ENCODE results near the gene TPSG1. TPM values are rescaled to one million over a fixed set of nuclear protein-coding genes. Genes with fewer than 3 reads are reported as not detected.
"Not testable (repeated sequence)": the region's sequence is repeated elsewhere in the genome, so short reads cannot be mapped to it uniquely, and the experiment has no call there.

TPSG1 gene
- total RNA-seq = not detected

DNA sequence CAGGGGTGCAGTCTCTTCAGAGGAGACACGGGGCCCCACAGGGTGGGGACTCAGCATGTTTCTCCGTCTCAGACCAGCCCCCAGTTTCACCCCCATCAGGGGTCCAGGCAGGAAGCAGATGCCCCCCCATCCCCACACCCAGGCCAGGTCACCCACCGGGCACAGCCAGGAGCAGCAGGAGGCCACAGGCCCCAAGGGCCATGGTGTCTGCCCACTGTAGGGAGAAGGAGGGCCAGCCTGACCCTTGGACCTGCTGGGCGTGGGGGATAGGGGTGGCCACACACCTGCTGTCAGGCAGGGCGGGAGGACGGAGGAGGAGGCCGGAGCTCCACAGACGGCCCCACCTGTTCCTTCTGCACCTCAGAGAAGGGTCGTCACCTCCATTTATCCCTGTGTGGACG lies at the start of gene TPSG1:
Gene TPSG1, minus strand, starts transcription at position 218 of the 401 bp plus-strand sequence. Its CDS starts 16 bp downstream, at position 202.
- Histone ChIP-seq H3K9me3 (no peaks in the 10 kb centered on the region), H3K4me1 (no peaks in the 10 kb centered on the region), H3K27ac (no peak within 1 kb of the TSS), H3K27me3 (no peaks in the 10 kb centered on the region), H3K36me3 (replicated peaks in 1 of 2; ENCODE audit: insufficient read depth in 1 of 2, low read depth in 2 of 2) (no peaks in the 10 kb centered on the region), H3K4me3 (no peak within 1 kb of the TSS)
- no peak for DNase-seq
- intact Hi-C loops (cut with DNase I) = no loop called here
- no peak for TF ChIP-seq POLR2A (IDR thresholded peaks at IDR 0.05)
- TF ChIP-seq CTCF (IDR thresholded peaks at IDR 0.05) = no peak
- 66 to 68% methylated on average over 5 to 10 of the region's 10 CpGs for WGBS, 2 donors
- no peak for ATAC-seq

DNA sequence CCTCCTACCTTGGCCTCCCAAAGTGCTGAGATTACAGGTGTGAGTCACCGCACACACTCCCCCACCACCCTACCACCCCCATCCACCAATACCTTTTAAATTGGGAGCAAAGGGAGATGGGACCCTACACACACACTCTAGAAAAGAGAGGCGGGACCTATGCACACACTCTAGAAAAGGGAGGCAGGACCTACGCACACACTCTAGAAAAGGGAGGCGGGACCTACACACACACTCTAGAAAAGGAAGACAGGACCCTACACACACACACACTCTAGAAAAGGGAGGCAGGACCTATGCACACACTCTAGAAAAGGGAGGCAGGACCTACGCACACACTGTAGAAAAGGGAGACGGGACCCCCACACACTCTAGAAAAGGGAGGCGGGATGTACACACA lies 49.7 kb upstream of the TPSG1 start:
- Histone ChIP-seq H3K36me3 (replicated peaks in 1 of 2; ENCODE audit: insufficient read depth in 1 of 2, low read depth in 2 of 2) (no peaks in the 10 kb centered on the region), H3K27ac (no peak overlapping the region), H3K9me3 (no peaks in the 10 kb centered on the region), H3K4me1 (peaks cover 11% of the 10 kb centered on the region), H3K27me3 (no peaks in the 10 kb centered on the region), H3K4me3 (no peak overlapping the region)
- no peak for DNase-seq
- ATAC-seq = no peak
- TF ChIP-seq POLR2A (IDR thresholded peaks at IDR 0.05) (no peak), CTCF (IDR thresholded peaks at IDR 0.05) (no peak)
- intact Hi-C loops (cut with DNase I) = no loop called here
- 78 to 83% methylated on average over 7 of the region's 7 CpGs for WGBS, 2 donors

DNA sequence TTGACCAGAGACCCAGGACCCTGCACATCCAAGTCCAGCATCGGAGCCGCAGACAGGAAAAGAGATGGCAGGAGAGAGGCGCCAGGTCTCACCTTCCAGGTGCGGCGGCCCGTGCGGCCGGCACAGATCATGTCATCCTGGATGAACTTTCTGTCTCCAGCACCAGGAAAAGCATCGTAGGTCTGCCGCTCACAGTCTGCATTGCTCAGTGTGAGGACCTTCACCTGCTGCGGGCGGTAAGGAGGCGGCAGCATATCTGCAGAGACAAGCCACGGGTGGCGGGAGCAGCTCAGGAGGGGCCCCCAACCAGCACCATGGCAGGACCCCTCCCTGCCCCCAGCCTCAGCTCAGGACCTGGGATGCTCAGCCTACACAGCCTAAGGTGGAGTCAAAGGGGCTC lies 48.7 kb upstream of the TPSG1 start:
- no peaks in the 10 kb centered on the region for H3K9me3 ChIP-seq
- intact Hi-C loops (cut with DNase I) = no loop called here
- peaks cover 11% of the 10 kb centered on the region for H3K4me1 ChIP-seq
- no peaks in the 10 kb centered on the region for H3K36me3 ChIP-seq (replicated peaks in 1 of 2; ENCODE audit: insufficient read depth in 1 of 2, low read depth in 2 of 2)
- H3K27me3 ChIP-seq = no peaks in the 10 kb centered on the region
- ATAC-seq (no peak), DNase-seq (no peak)
- 82 to 92% methylated on average over 6 to 14 of the region's 15 CpGs for WGBS, 2 donors
- no peak overlapping the region for H3K4me3 ChIP-seq
- H3K27ac ChIP-seq = no peak overlapping the region
- TF ChIP-seq CTCF (IDR thresholded peaks at IDR 0.05) (no peak), POLR2A (IDR thresholded peaks at IDR 0.05) (no peak)

GRCh38 chr16:1272453-1273198 lies 47.6 kb upstream of the TPSG1 start:
- Histone ChIP-seq H3K4me3 (no peak overlapping the region), H3K27me3 (no peaks in the 10 kb centered on the region), H3K36me3 (replicated peaks in 1 of 2; ENCODE audit: insufficient read depth in 1 of 2, low read depth in 2 of 2) (no peaks in the 10 kb centered on the region), H3K27ac (no peak overlapping the region), H3K4me1 (peaks cover 11% of the 10 kb centered on the region), H3K9me3 (no peaks in the 10 kb centered on the region)
- DNase-seq (no peak), ATAC-seq (no peak)
- 64% methylated on average over 4 to 9 of the region's 9 CpGs for whole genome bisulfite sequencing, 2 donors
- intact Hi-C loops (cut with DNase I) = no loop called here
- TF ChIP-seq POLR2A (IDR thresholded peaks at IDR 0.05) = no peak
- no peak for TF ChIP-seq CTCF (IDR thresholded peaks at IDR 0.05)

DNA sequence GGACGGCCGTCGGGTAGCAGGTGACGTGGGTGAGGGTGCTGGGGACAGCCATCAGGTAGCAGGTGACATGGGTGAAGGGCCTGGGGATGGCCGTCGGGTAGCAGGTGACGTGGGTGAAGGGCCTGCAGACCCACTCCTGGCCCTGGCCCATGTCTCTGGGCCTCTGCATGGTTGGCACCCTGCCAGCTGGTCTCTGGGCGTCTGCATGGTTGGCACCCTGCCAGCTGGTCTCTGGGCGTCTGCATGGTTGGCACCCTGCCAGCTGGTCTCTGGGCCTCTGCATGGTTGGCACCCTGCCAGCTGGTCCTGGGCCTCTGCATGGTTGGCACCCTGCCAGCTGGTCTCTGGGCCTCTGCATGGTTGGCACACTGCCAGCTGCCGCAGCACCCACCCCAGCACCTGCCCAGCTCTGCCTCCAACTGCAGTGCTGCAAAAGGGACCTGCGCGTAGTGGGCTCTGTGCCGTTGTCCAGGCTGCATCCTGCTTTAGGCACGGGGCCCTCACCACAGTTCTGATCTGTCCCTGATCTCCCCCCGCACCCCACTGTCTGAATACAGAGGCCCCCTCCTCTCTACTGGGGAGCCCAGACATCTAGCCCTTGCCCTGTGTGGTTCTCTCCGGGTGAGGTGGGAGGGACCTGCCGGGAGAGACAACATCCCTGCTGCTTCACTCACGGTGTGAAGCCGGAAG lies 46.8 kb upstream of the TPSG1 start:
- DNase-seq (peak; percentile 42 to 64 (median 59)), ATAC-seq (peak; percentile 47)
- H3K4me3 ChIP-seq; H3K27ac ChIP-seq; H3K27me3 ChIP-seq; H3K36me3 ChIP-seq (replicated peaks in 1 of 2; ENCODE audit: insufficient read depth in 1 of 2, low read depth in 2 of 2); H3K9me3 ChIP-seq; intact Hi-C loops (cut with DNase I): not testable (repeated sequence)
- peaks cover 11% of the 10 kb centered on the region for H3K4me1 ChIP-seq
- 8 to 12% methylated on average over 11 to 19 of the region's 19 CpGs for WGBS, 2 donors
